GM12872 (cell line): Measurements from ENCODE around the gene VSIG8.

Experiments used
- CTCF ChIP-seq: IDR thresholded peaks from 3 replicates; pipeline ENCODE4 v1.5.1; 2011; ENCODE audit warnings: low read depth, mild to moderate bottlenecking, low read length, moderate library complexity; ENCODE audit not compliant: insufficient read depth

The VSIG8 gene

GRCh38 chr1:159880430-159880829 is 18.0 kb upstream of the VSIG8 start:
- TF ChIP-seq CTCF: no peak

- TF ChIP-seq CTCF: no peak
These were observed 17.5 kb upstream of the VSIG8 start for GRCh38 chr1:159879977-159880376.

- no peak for TF ChIP-seq CTCF
These were observed 16.7 kb upstream of the VSIG8 start for GRCh38 chr1:159879136-159879535.

- no peak for TF ChIP-seq CTCF
These were observed 15.4 kb upstream of the VSIG8 start for GRCh38 chr1:159877695-159878444.

DNA sequence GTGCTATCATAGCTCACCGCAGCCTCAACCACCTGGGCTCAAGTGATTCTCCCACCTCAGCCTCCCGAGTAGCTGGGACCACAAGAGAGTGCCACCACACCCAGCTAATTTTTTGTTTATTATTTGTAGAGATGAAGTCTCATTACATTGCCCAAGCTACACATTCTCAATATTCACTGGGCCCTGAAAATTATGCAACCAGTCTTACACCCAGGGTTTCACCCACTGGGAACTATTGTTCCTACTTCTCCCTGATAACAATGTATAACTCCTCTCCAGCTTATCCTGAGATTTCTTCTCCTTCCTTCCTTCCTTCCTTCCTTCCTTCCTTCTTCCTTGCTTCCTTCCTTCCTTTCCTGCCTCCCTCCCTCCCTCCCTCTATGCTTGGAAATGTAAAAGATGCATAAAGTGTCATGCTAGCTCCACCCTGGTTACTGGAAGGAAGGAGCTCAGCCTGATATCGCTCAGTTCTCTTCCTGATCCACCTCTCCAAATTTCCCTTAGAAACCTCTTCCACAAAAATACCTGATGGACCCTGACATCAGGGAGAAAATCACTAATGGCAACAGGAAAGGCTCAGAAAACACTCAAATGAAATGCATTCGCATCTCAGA is 11.2 kb upstream of the VSIG8 start:
- no peak for TF ChIP-seq CTCF

GRCh38 chr1:159872891-159873290 is 10.4 kb upstream of the VSIG8 start:
- no peak for TF ChIP-seq CTCF

DNA sequence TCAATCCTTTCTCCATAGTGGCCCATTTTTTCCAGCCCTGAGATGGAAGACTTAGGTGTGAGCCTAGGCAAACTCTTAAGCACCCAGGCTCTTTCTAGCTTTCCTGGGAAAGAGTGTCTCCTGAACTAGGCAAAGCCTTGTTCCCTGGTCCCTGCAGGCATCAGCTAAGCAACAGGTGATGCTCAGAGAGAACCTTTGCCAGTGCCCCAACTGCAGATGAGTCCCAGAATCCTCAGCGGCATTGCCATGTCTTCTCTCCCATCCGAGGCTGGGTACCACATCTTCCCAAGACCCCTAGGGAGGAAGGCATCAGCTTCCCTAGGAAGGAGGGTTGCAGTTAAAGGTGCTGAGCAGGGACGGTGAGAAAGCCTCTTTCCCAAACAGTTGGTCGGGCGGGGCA is 8.2 kb upstream of the VSIG8 start:
- no peak for TF ChIP-seq CTCF
